Tongue (tissue), 2 donors: ENCODE results near the gene PARP1. TPM values are rescaled to one million over a fixed set of nuclear protein-coding genes. Genes with fewer than 3 reads are reported as not detected.

Experiments used
- DNase-seq: peaks from one replicate; pipeline ENCODE4 v3.0.0-alpha.2; 2015
- total RNA-seq: library from RNA; depleted of rRNA; stranded (reverse); fragments of >200 nt; gene quantifications from one replicate; pipeline ENCODE4 v1.2.3, GENCODE V29; 2014

Gene PARP1
- total RNA-seq, 1 donor from 2014 or later, result 150 TPM

DNA sequence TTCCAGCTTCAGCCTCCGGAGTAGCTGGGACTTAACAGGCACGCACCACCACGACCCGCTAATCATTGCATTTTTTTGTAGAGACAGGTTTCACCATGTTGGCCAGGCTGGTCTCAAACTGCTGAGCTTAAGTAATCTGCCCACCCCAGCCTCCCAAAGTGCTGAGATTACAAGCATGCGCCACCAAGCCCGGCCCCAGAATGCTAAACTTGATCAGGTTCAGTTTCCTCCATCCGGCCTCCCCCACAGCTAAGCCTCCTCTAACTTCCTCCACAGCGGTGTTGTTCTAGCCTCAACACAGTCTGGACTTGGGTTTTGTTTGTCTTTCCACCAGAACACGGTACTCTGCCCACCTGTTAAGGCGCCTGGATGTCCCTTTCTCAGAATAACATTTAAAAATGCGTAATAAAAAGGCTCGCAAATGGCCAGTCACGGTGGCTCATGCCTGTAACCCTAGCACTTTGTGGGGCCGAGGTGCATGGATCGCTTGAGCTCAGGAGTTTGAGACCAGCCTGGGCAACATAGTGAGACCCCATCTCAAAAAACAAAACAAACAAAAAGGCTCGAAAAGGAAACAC is 2.4 kb downstream of the PARP1 start:
- no peak for DNase-seq

DNA sequence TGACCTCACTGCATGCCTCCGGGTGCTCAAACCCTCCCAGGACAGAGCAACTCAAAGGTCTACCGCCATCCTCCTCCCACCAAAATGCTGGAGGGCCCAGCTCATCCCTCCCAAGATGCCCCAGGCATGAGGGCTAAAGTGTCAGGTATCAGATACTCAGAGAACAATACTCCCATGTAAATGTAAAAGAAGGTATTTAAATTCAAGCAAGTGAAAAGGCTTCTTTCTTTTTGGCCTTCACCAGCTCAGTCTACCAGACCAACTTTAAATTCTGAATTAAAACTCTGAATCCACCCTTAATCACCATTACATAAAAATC is 3.0 kb downstream of the PARP1 start:
- DNase-seq, result no peak

DNA sequence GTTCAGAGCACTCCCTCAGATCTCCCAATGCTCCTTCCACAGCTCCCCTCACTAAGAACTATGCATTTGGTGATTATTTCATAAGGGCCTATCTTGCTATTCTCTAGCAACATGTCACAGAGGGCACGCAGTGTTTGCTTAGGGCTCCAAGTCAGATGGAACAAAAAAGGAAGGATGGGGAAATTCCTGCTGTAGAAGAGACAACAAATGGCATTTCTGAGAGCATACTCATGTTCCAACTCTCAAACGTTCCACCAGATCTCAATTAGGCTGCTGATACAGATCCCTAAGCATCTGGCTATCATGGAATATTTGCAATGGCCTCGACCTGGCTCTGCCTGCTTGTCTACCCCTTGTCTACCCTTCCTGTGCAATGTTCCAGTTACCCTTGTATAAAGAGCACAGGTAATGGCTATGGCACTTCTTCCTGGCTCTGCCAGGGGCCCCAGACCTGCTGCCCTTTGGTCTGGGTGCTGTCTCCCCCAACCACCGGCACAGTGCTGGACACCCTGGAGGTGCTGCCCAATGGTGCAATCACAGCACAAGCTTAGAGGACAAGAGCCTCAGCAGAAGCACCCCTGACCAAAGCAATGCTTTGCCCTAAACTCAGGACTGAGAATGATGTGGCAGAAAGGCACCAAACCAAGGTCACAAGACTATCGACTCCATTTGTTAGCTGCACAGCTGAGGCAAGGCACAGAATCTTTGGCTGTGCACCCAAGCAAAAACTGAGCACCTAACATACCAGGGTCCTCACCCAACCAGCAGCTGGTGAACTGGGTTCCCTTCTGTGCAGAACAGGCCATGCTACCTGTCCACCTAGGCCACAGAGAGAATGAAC is 3.6 kb downstream of the PARP1 start:
- peak; percentile 29 for DNase-seq

DNA sequence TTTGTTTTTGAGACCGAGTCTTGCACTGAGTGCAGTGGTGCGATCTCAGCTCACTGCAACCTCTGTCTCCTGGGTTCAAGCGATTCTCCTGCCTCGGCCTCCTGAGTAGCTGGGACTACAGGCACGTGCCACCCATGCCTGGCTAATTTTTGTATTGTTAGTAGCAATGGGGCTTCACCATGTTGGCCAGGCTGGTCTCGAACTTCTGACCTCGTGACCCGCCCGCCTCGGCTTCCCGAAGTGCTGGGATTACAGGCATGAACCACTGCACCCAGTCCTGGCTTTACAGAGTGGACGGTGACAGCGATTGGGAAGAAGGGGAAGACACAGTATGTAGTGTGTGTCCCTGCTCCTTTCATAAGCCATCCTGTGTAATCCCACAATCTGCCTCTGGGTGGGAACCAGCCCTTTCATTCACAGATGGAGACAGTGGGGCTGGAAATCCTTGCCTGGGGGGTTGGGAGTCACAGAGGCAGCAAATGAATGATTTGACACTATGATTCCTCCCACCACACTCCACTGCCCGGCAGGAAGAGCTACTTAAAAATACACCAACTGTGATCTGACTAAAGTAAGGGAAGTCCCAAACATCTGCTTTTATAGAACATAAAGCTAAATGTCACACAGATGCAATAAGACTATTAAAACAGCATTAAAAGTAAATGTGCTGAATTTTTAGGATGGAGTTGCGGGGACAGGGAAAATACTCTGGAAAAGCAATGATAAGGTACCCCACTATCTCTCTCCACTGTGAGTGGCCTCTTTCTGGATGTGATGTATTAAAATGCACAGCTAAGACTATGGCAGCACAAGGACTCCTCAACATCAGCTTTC is 4.5 kb downstream of the PARP1 start:
- DNase-seq, result peak; percentile 22

DNA sequence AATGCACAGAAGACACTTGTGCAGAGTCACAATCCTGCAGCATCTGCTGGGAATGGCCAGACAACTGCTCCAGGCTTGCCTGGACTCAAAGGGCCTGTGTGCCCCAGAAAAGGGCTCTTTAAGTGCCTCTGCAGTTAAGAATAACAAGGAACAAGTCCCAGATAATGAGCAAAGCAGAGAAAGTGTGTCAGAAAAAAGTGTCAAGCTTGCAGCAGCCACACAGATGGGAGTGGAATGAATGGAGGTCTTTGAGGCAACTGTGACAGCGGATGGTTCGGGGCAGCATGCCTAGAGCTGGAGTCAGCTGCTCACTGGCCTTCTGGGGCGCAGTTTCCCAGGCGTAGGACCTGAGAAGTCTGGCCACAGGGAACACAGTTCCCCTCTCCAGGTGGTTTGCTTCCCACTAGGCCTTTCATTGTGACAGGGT is 5.1 kb downstream of the PARP1 start:
- peak; percentile 60 for DNase-seq

DNA sequence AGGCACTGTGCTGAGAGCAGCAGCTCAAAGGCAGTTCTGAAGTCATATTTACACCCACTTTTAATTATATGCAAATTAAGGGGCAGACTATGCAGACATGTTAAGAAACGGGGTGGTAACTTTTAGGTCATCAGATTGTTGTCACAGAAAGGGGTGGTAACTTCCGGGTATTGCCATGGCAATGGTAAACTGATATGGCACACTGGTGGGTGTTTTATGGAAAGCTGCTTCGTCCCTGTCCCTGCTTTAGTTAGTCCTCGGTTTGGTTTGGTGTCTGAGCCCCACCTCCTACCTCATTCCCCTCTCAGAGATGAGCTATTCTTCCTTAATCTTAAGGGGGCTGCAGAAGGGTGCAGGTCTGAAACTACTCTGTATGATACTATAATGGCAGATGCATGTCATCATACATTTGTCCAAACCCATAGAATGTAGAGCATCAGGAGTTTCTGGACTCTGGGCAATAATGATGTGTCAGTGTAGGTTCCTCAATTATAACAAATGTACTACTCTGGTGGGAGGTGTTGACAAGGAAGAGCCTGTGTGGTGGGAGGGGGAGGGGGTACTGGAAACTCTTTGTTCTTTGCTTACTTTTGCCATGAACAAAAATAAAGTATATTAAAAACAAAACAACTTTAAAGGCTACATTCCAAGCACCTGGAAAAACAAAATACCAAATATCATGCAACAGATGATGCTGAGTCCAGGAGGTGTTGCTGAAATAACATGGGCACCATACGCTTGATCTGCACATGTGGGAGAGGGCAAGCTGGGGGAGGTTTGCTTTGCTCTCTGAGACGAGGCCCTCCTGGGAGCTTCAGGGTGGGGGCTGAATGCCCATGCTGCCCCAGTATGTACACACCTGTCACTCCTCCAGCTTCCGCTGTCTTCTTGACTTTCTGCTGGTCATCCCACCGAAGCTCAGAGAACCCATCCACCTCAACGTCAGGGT is 6.3 kb downstream of the PARP1 start:
- no peak for DNase-seq

DNA sequence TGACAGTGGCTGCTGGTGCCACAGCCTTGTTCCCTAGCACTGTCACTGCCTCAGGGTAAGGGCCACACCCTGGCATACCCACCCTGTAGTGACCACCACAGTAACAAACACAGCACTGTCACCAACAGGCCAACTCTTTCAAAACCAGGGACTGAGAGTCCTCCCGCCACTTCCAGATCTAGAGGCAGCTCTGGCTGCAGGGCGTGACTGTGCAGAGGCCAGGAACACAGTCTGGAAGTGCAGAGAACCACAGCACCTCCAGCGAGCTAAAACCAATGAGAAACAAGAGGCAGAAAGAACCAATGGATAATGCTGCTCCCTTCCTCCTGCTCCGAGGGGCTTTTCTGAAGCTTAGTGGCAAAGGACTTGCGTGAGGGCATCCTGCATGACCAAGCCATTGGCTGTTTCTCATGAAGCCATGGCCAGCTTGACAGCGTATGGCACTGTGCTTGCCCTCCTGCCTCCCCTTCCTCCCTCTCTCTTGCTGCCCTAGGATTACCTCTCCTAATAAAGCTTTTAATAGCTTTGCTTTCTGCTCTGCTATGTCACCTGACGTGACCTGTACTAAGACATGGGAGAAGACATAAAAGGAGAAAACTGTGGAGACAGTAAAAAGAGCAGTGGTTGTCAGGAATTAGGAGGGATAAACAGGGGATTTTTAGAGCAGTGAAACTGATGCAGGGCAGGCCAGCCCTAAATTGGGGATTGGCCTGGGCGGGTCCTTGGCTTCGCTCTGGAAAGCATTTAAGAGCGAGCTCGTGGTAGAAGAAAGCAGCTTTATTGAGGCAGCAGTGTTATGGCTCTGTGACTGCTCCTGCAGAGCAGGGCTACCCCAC is 7.2 kb downstream of the PARP1 start:
- no peak for DNase-seq

DNA sequence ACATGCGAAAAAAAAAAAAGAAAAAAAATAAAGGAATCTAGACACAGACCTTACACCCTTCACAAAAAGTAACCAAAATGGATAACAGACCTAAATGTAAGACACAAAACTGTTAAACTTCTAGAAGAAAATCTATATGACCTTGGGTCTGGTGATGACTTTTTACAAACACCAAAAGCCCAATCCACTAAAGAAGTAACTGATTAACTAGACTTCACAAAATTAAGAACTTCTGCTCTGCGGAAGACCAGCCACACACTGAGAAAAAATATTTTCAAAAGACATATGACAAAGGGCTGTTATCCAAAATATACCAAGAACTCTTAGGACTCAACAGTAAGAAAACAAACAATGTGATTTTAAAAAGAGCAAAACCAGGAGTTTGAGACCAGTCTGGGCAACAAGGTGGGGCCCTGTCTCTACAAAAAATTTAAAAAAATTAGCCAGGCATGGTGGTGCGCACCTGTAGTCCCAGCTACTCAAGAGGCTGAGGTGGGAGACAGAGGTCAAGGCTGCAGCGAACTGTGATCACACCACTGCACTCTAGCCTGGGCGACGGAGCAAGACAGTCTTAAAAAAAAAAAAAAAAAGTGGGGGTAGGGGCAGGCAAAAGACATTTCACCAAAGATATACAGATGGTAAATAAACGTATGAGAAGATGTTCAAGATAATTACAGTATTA is 9.8 kb downstream of the PARP1 start:
- no peak for DNase-seq

DNA sequence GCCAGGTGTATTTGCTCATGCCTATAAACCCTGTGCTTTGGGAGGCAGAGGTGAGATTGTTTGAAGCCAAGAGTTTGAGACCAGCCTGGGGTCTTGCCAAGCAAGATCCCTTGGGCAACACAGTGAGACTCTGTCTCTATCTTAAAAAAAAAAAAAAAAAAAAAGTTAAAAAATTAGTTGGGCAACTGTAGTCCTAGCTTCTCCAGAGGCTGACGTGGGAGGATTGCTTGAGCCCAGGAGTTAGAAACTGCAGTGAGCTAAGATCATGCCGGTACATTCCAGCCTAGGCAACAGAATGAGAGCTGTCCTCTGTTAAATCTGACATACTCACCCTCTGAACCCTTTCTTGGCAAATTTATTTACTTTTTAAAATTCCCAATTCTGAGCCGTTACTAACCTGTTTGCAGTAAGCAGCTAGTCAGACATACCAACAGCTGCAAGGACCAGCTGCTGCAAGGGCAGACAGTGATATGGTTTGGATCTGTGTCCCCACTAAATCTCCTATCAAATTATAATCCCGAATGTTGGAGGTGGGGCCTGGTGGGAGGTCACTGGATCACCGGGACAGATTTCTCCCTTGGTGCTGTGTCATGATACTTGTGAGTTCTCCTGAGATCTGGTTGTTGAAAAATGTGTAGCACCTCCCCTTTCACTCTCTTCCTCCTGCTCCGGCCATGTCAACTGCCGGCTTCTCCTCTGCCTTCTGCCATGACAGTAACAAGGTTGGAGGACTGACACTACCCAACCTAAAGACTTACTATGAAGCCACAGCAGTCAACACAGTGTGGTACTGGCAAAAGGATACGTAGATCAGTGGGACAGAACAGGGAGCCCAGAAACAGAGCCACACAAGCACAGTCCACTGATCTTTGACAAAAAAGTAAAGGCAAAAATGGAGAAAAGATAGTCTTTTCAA is 10.6 kb downstream of the PARP1 start:
- peak; percentile 70 for DNase-seq

DNA sequence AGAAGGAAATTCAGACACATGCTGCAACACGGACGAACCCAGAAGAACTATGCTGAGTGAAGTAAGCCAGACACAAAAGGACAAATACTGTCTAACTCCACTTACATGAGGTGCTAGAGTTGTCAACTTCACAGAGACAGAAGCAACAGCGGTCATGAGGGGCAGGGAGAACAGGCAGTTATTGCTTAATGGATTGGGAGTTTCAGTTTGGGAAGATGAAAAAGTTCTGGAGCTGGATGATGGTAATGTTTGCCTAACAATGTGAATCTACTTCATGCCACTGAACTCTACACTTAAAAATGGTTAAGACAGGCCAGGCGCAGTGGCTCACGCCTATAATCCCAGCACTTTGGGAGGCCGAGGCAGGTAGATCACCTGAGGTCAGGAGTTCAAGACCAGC is 12.1 kb downstream of the PARP1 start:
- no peak for DNase-seq

DNA sequence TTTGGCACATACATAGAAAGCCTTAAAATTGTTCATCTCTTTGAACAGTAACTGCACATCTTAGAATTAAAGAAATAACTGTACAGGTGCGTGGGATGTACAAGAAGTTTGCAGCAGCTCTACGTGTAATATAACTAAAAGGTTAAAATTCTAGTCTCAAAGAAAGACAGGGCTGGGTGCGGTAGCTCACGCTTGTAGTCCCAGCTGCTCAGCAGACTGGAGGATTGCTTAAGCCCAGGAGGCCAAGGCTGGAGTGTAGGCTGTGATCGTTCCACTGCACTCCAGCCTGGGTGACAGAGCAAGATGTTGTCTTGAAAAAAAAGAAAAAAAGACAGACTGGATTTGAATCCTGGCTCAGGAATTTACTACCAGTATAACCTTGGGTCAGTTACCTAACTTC is 13.4 kb downstream of the PARP1 start:
- DNase-seq, result no peak

DNA sequence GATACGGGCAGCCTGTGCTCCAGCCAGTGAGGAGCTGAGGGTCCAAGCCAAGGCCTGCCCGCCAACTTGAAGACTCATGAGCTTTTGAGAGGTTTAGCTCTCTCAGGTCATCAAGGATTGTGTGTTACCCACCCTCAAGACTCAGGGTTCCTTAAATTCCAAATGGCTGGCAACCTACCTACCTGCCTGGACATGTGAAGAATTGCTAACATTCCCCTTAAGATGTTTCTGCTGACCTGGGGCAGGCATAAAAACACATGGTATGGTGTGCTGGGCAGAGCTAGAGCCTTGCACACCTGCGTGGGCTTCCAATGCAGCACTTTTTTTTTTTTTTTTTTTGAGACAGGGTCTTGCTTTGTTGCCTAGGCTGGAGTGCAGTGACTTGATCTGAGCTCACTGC is 17.2 kb downstream of the PARP1 start:
- DNase-seq, result no peak

DNA sequence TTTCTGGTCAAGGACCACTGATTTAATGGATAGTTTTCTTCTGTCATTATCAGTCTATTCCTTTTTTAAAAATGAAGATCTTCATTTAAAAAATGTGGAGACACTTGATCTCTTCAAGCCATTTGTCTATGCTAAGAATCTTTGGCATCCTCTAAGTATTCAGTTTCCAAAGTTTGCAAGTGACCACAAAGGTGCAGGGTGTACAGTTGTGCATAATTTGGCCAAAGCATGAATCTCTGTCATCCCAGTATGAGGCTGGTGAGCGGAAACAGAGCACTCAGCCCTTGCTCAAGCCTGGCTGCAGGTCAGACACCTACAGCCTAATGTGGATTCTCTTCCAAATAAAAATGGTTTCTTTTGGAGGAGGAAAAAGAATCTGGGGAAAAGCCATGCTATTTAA is 19.8 kb downstream of the PARP1 start:
- no peak for DNase-seq

DNA sequence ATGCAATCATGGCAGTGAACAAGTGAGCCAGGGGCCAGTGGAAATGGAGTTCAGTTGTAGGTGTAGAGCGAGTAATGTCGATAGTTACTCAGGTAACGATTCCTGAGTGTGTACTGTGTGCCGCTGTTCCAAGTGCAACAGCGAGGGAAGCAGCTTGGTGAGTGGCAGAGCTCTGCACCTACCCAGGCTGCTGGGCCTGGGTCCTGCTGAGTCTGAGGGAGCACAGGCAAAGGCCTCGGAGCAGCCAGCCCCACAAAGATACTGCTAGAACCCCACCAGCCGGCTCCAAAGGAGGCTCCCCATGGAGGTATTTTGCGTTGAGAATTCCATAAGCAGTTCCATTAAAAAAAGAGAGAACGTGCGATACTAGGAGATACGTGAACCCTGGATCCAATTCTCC is 23.2 kb downstream of the PARP1 start:
- no peak for DNase-seq

DNA sequence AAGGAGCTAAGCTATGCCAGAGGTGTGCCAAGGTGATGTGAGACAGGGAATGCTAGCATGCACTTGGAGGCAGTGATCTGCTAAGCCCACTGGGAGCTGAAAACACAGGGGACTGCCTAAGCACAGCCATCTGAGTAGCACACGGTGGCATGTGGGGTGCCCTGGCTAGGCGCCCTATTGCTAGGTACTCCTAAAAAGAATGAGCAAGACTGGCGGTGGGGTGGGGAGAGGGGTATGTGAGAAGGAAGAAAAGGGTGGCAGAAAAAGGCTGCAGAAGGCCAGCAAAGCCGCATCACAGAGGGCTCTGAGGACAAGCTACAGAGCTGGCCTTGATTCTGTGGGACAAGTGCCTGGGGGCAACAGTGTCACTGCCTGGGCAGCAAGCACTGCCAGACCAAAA is 23.9 kb downstream of the PARP1 start:
- no peak for DNase-seq

DNA sequence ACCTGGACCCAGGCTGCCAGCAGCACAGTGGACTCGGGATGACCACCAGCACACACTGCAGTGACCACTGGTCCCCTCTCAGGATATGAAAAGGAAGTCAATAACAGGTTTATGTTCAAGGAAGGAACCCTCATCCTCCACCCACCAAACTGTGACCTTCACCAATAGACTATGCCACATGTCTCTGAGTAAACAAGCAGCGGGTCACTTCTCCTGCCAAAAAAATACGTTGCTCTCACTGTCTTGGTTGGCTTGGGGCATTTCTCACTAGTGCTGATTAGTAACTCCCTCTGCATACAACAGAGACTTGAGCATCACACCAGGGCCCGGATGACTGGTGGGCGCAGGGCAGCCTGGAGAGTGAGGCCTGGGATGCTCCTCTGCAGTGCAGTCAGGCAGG is 25.9 kb downstream of the PARP1 start:
- DNase-seq, result no peak

DNA sequence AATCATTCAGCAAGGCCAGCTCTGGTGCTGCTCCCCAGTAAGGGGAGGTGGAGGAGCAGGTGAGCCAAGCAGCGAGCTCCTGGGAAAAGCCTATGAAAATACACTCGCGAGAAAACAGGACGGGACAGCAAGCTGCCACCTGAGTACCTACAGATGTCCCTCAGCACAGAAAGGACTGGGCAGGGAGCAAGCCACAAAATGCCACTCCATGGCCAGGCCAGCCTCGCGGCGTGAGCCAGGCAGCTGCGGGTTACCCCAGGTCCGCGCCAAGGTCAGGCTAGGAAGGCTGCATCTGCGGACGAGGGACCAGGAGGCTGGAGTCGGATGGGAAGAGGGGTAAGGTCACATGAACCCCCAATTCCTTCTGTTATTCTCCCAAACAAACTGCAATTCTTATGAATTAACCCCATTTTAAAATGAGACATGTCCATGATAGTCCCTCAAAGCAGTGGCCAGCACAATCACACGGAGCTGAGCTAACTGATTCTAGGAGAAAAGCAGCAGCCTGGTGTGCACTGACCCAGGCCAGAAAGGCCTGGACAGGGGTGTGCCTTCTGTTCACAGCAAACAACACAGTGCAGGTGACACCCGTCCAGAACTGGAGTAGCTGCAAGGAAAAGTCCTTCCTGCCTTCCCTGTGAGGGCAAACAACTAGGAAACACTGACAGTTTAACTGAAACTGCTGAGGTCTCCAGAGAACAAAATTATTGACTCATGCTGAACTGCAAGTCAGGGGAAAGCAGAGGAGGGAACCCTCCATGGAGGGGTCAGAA is 26.5 kb downstream of the PARP1 start:
- no peak for DNase-seq

DNA sequence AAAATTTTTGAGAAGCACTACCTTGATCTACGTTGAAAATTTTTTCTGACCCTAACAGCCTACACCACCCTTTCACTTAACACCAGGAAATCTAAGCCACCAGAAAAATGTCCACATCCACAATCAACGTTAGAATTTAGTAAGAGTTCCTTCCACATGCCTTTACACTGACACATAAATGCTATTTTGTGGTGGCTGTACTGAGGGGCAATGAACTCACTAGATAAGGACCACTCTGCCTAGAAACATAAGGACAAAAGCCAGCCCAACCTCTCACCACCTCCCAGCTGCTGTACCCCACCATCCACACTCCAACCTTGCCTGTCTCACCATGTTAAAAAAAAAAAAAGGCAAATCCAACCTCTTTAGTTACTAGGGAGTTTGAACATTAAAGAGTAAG is 29.8 kb downstream of the PARP1 start:
- no peak for DNase-seq

DNA sequence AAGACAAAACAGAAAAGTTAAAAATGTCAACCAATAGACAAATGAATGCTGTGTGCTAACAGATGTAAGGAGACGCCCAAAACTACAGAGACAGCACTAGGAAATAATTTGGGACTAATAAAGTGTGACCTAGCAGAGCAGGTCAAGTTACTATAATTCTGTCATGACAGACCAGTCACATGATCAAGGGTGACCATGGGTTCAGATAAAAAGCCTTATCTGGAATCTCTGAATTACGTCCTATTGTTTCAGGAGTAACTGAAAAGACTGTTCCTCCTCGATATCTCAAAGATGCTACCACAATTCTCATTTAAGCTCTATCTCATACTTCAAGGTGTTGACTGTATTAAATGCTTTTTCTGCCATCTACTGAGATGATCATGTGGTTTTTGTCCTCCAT is 31.6 kb downstream of the PARP1 start:
- no peak for DNase-seq
